Trophoblast cell (in vitro differentiated cells and primary cell): Measurements from ENCODE around the gene WSCD2.

Source experiments
- DNase-seq, 2 donors: peaks; one replicate each; pipeline ENCODE4 v3.0.0-alpha.2; 2016
- H2AFZ ChIP-seq: 2 replicates; pipeline ENCODE4 v1.6.1; 2013; ENCODE audit warnings: low read length, moderate library complexity, mild to moderate bottlenecking; ENCODE audit not compliant: insufficient read depth, poor library complexity
- H2AK5ac ChIP-seq: 2 replicates; pipeline ENCODE4 v1.6.1; 2013; ENCODE audit warnings: mild to moderate bottlenecking, low read length
- H2BK120ac ChIP-seq: 2 replicates; pipeline ENCODE4 v1.6.1; 2013; ENCODE audit warnings: low read length, mild to moderate bottlenecking, moderate library complexity; ENCODE audit not compliant: insufficient read depth, poor library complexity
- H2BK12ac ChIP-seq: 2 replicates; pipeline ENCODE4 v1.6.1; 2013; ENCODE audit warnings: mild to moderate bottlenecking, low read length, moderate library complexity
- H2BK5ac ChIP-seq: 2 replicates; pipeline ENCODE4 v1.6.1; 2013; ENCODE audit warnings: low read length, low read depth, moderate library complexity, mild to moderate bottlenecking; ENCODE audit not compliant: poor library complexity
- H3K14ac ChIP-seq: 2 replicates; pipeline ENCODE4 v1.6.1; 2013; ENCODE audit warnings: mild to moderate bottlenecking, low read length
- H3K18ac ChIP-seq: 2 replicates; pipeline ENCODE4 v1.6.1; 2013; ENCODE audit warnings: mild to moderate bottlenecking, low read length
- H3K23ac ChIP-seq: 2 replicates; pipeline ENCODE4 v1.6.1; 2013; ENCODE audit warnings: low read length
- H3K27ac ChIP-seq: 2 replicates; pipeline ENCODE4 v1.5.1; 2013; ENCODE audit warnings: low read depth, mild to moderate bottlenecking, inconsistent platforms, low read length, moderate library complexity
- H3K27me3 ChIP-seq: 2 replicates; pipeline ENCODE4 v1.6.1; 2013; ENCODE audit warnings: inconsistent platforms, mild to moderate bottlenecking, low read length, moderate library complexity; ENCODE audit not compliant: insufficient read depth
- H3K36me3 ChIP-seq, 2 experiments: 1 replicate in 1 of 2; 2 replicates in 1 of 2; pipeline ENCODE4 v1.6.1; 2013; ENCODE audit warnings: low read length in 2 of 2, mild to moderate bottlenecking in 2 of 2, moderate library complexity in 1 of 2; ENCODE audit not compliant: insufficient read depth in 2 of 2, control insufficient read depth in 1 of 2
- H3K4ac ChIP-seq: 2 replicates; pipeline ENCODE4 v1.6.1; 2013; ENCODE audit warnings: low read depth, mild to moderate bottlenecking, low read length, moderate library complexity
- H3K4me1 ChIP-seq, 2 experiments: 1 replicate in 1 of 2; 2 replicates in 1 of 2; pipeline ENCODE4 v1.6.1; 2013; ENCODE audit warnings: low read length in 2 of 2, mild to moderate bottlenecking in 2 of 2, moderate library complexity in 1 of 2; ENCODE audit not compliant: insufficient read depth in 2 of 2, control insufficient read depth in 1 of 2
- H3K4me2 ChIP-seq: 2 replicates; pipeline ENCODE4 v1.6.1; 2013; ENCODE audit warnings: inconsistent platforms, mild to moderate bottlenecking, low read length, moderate library complexity
- H3K4me3 ChIP-seq: 2 replicates; pipeline ENCODE4 v1.5.1; 2013; ENCODE audit warnings: mild to moderate bottlenecking, low read depth, low read length, inconsistent platforms
- H3K79me1 ChIP-seq: one replicate; pipeline ENCODE4 v1.6.1; 2013; ENCODE audit warnings: low read length
- H3K79me2 ChIP-seq: 2 replicates; pipeline ENCODE4 v1.6.1; 2013; ENCODE audit warnings: low read length, mild to moderate bottlenecking; ENCODE audit not compliant: control insufficient read depth, insufficient read depth, poor library complexity
- H3K9ac ChIP-seq: 2 replicates; pipeline ENCODE4 v1.6.1; 2013; ENCODE audit warnings: mild to moderate bottlenecking, low read length
- H3K9me3 ChIP-seq: 2 replicates; pipeline ENCODE4 v1.6.1; 2013; ENCODE audit warnings: low read depth, mild to moderate bottlenecking, control low read depth, inconsistent platforms, low read length; ENCODE audit not compliant: insufficient read depth
- H4K12ac ChIP-seq: 2 replicates; pipeline ENCODE4 v1.6.1; 2013; ENCODE audit warnings: low read depth, mild to moderate bottlenecking, low read length, moderate library complexity
- H4K8ac ChIP-seq: 2 replicates; pipeline ENCODE4 v1.6.1; 2013; ENCODE audit warnings: low read depth, mild to moderate bottlenecking, low read length, moderate library complexity
- H4K91ac ChIP-seq: one replicate; pipeline ENCODE4 v1.6.1; 2013; ENCODE audit warnings: low read depth, mild to moderate bottlenecking, low read length, moderate library complexity
- WGBS: extraction: QIAGEN DNeasy Blood & Tissue Kit; methylation state at CpG from one replicate; pipeline ENCODE4 v1.1.7; 2013; ENCODE audit warnings: missing lambda C conversion rate; ENCODE audit not compliant: insufficient read length, insufficient coverage; ENCODE audit errors: extremely low coverage; 5-methylcytosine and 5-hydroxymethylcytosine counted together

Gene WSCD2

GRCh38 chr12:108198043-108198442 lies 69.0 kb downstream of the WSCD2 start:
- peaks cover 3% of the 10 kb centered on the region for H3K9me3 ChIP-seq
- no peak overlapping the region for H2BK120ac ChIP-seq
- no CpG with 5 or more reads among the region's 4 CpGs for WGBS
- no peak overlapping the region for H3K14ac ChIP-seq
- no peaks in the 10 kb centered on the region for H3K36me3 ChIP-seq
- H2AK5ac ChIP-seq = no peak overlapping the region
- no peak overlapping the region for H4K8ac ChIP-seq
- H3K9ac ChIP-seq = no peak overlapping the region
- no peak overlapping the region for H3K4me2 ChIP-seq
- no peak overlapping the region for H2BK12ac ChIP-seq
- no peaks in the 10 kb centered on the region for H3K79me1 ChIP-seq
- no peak overlapping the region for H3K27ac ChIP-seq
- H2AFZ ChIP-seq = no peak overlapping the region
- no peak overlapping the region for H3K4ac ChIP-seq
- no peaks in the 10 kb centered on the region for H3K4me1 ChIP-seq
- no peaks in the 10 kb centered on the region for H3K79me2 ChIP-seq
- H3K27me3 ChIP-seq = no peaks in the 10 kb centered on the region
- no peak for DNase-seq
- no peak overlapping the region for H4K91ac ChIP-seq
- no peak overlapping the region for H4K12ac ChIP-seq
- H3K18ac ChIP-seq = no peak overlapping the region
- no peak overlapping the region for H3K23ac ChIP-seq
- H2BK5ac ChIP-seq = no peak overlapping the region
- H3K4me3 ChIP-seq = no peak overlapping the region

- H2BK120ac ChIP-seq = no peak overlapping the region
- H3K18ac ChIP-seq = no peak overlapping the region
- H4K91ac ChIP-seq = no peak overlapping the region
- H4K8ac ChIP-seq = no peak overlapping the region
- peaks cover 3% of the 10 kb centered on the region for H3K9me3 ChIP-seq
- no peaks in the 10 kb centered on the region for H3K79me2 ChIP-seq
- no peaks in the 10 kb centered on the region for H3K4me1 ChIP-seq
- no peak overlapping the region for H3K4me2 ChIP-seq
- H3K9ac ChIP-seq = no peak overlapping the region
- H4K12ac ChIP-seq = no peak overlapping the region
- no peak overlapping the region for H3K27ac ChIP-seq
- no peak overlapping the region for H2AK5ac ChIP-seq
- H3K36me3 ChIP-seq = no peaks in the 10 kb centered on the region
- no peak overlapping the region for H3K23ac ChIP-seq
- H2BK12ac ChIP-seq = no peak overlapping the region
- no peak overlapping the region for H3K4ac ChIP-seq
- H3K79me1 ChIP-seq = no peaks in the 10 kb centered on the region
- no peak overlapping the region for H2AFZ ChIP-seq
- no peaks in the 10 kb centered on the region for H3K27me3 ChIP-seq
- no peak for DNase-seq
- no CpG with 5 or more reads among the region's 5 CpGs for WGBS
- no peak overlapping the region for H3K4me3 ChIP-seq
- H3K14ac ChIP-seq = no peak overlapping the region
- no peak overlapping the region for H2BK5ac ChIP-seq
These were observed 70.0 kb downstream of the WSCD2 start for GRCh38 chr12:108199106-108199505.

GRCh38 chr12:108201808-108202207 lies 72.7 kb downstream of the WSCD2 start:
- no peak overlapping the region for H3K9ac ChIP-seq
- H3K9me3 ChIP-seq = no peaks in the 10 kb centered on the region
- no peak overlapping the region for H2BK12ac ChIP-seq
- H3K4ac ChIP-seq = no peak overlapping the region
- H3K79me1 ChIP-seq = no peaks in the 10 kb centered on the region
- no peak overlapping the region for H2AK5ac ChIP-seq
- H3K27me3 ChIP-seq = no peaks in the 10 kb centered on the region
- no peaks in the 10 kb centered on the region for H3K36me3 ChIP-seq
- H4K8ac ChIP-seq = no peak overlapping the region
- no peak overlapping the region for H3K18ac ChIP-seq
- H3K4me2 ChIP-seq = no peak overlapping the region
- H2BK5ac ChIP-seq = no peak overlapping the region
- no peak overlapping the region for H2AFZ ChIP-seq
- no peaks in the 10 kb centered on the region for H3K79me2 ChIP-seq
- no peak overlapping the region for H3K23ac ChIP-seq
- no peak overlapping the region for H3K27ac ChIP-seq
- no peak overlapping the region for H3K14ac ChIP-seq
- no peak overlapping the region for H4K91ac ChIP-seq
- no CpG with 5 or more reads among the region's 6 CpGs for WGBS
- no peak overlapping the region for H3K4me3 ChIP-seq
- no peak overlapping the region for H2BK120ac ChIP-seq
- DNase-seq = no peak
- no peak overlapping the region for H4K12ac ChIP-seq
- H3K4me1 ChIP-seq = no peaks in the 10 kb centered on the region

- no peak overlapping the region for H2AK5ac ChIP-seq
- H3K18ac ChIP-seq = no peak overlapping the region
- no peaks in the 10 kb centered on the region for H3K27me3 ChIP-seq
- H3K4me3 ChIP-seq = no peak overlapping the region
- no peak overlapping the region for H4K91ac ChIP-seq
- no CpG with 5 or more reads among the region's 9 CpGs for WGBS
- no peak overlapping the region for H2AFZ ChIP-seq
- no peak overlapping the region for H3K9ac ChIP-seq
- DNase-seq = no peak
- no peak overlapping the region for H3K27ac ChIP-seq
- H3K4me1 ChIP-seq = no peaks in the 10 kb centered on the region
- H3K79me2 ChIP-seq = no peaks in the 10 kb centered on the region
- H3K23ac ChIP-seq = no peak overlapping the region
- H3K14ac ChIP-seq = no peak overlapping the region
- no peak overlapping the region for H2BK120ac ChIP-seq
- H2BK12ac ChIP-seq = no peak overlapping the region
- no peak overlapping the region for H2BK5ac ChIP-seq
- no peaks in the 10 kb centered on the region for H3K36me3 ChIP-seq
- H3K9me3 ChIP-seq = no peaks in the 10 kb centered on the region
- H3K4me2 ChIP-seq = no peak overlapping the region
- H4K8ac ChIP-seq = no peak overlapping the region
- no peak overlapping the region for H3K4ac ChIP-seq
- H4K12ac ChIP-seq = no peak overlapping the region
- no peaks in the 10 kb centered on the region for H3K79me1 ChIP-seq
These were observed 75.3 kb downstream of the WSCD2 start for GRCh38 chr12:108204117-108204987.
